Left hindlimb (tissue), 1 donor: ENCODE data around the gene ARNT2.
"Not testable (repeated sequence)": the region's sequence is repeated elsewhere in the genome, so short reads cannot be mapped to it uniquely, and the experiment has no call there.

Source experiments
- DNase-seq: peaks from one replicate; pipeline ENCODE4 v3.0.0-alpha.2; 2018

ARNT2 gene

GRCh38 chr15:80630981-80631380 is 226.8 kb downstream of the ARNT2 start:
- DNase-seq = no peak

GRCh38 chr15:80633221-80633620 is 229.0 kb downstream of the ARNT2 start:
- no peak for DNase-seq

GRCh38 chr15:80635953-80636352 is 231.8 kb downstream of the ARNT2 start:
- no peak for DNase-seq

- DNase-seq = no peak
These were observed 232.5 kb downstream of the ARNT2 start for GRCh38 chr15:80636675-80637074.

- DNase-seq = no peak
These were observed 233.6 kb downstream of the ARNT2 start for GRCh38 chr15:80637747-80638146.

GRCh38 chr15:80638553-80639167 is 234.5 kb downstream of the ARNT2 start:
- no peak for DNase-seq

- DNase-seq = no peak
These were observed 235.0 kb downstream of the ARNT2 start for GRCh38 chr15:80639168-80639555.

- no peak for DNase-seq
These were observed 236.4 kb downstream of the ARNT2 start for GRCh38 chr15:80640531-80641121.

- DNase-seq = no peak
These were observed 237.2 kb downstream of the ARNT2 start for GRCh38 chr15:80641384-80641783.

GRCh38 chr15:80643431-80643951 is 239.3 kb downstream of the ARNT2 start:
- no peak for DNase-seq

GRCh38 chr15:80645494-80646065 is 241.4 kb downstream of the ARNT2 start:
- DNase-seq = no peak

GRCh38 chr15:80647424-80647823 is 243.2 kb downstream of the ARNT2 start:
- DNase-seq = not testable (repeated sequence)
